Body of pancreas (tissue), 4 donors: ENCODE measurements around the gene GGA1.

ENCODE experiments used
- CTCF ChIP-seq, 7 experiments: fragments of 450-650 bp in 4 of 7; fragments of 200-600 bp in 3 of 7; sonication (generic) in 3 of 7; IDR thresholded peaks; one replicate each; pipeline ENCODE4 v1.5.1; 2016 to 2019; ENCODE audit warnings: antibody characterized with exemption in 7 of 7
- POLR2A ChIP-seq, 3 donors: fragments of 450-650 bp; IDR thresholded peaks; one replicate each; pipeline ENCODE4 v1.6.1; 2016; ENCODE audit warnings: antibody characterized with exemption in 3 of 3, mild to moderate bottlenecking in 2 of 3

- peak in 1 of 7 experiments; percentile 2 for TF ChIP-seq CTCF (IDR thresholded peaks at IDR 0.05)
- no peak for TF ChIP-seq POLR2A (IDR thresholded peaks at IDR 0.05)
Observed at GRCh38 chr22:37609240-37610152, 862 bp downstream of the GGA1 start.
